ENCODE measurements around the gene NRARP.

Gene NRARP

GRCh38 chr9:137310189-137311052 lies 8.3 kb upstream of the NRARP start:
- no peak for DNase-seq (ENCODE audit: low read depth)

GRCh38 chr9:137309368-137310188 lies 7.5 kb upstream of the NRARP start:
- DNase-seq (ENCODE audit: low read depth): no peak

- DNase-seq (ENCODE audit: low read depth): no peak
Measured at GRCh38 chr9:137308057-137308619, 6.1 kb upstream of the NRARP start.

GRCh38 chr9:137307255-137308056 lies 5.4 kb upstream of the NRARP start:
- DNase-seq (ENCODE audit: low read depth): no peak

- no peak for DNase-seq (ENCODE audit: low read depth)
Measured at GRCh38 chr9:137306850-137307254, 4.8 kb upstream of the NRARP start.

GRCh38 chr9:137306066-137306849 lies 4.2 kb upstream of the NRARP start:
- no peak for DNase-seq (ENCODE audit: low read depth)

GRCh38 chr9:137305798-137306065 lies 3.7 kb upstream of the NRARP start:
- no peak for DNase-seq (ENCODE audit: low read depth)

- DNase-seq (ENCODE audit: low read depth): no peak
Measured at GRCh38 chr9:137305060-137305797, 3.2 kb upstream of the NRARP start.

- DNase-seq (ENCODE audit: low read depth): no peak
Measured at GRCh38 chr9:137304383-137305059, 2.5 kb upstream of the NRARP start.

GRCh38 chr9:137303893-137304382 lies 1.9 kb upstream of the NRARP start:
- no peak for DNase-seq (ENCODE audit: low read depth)

- no peak for DNase-seq (ENCODE audit: low read depth)
Measured at GRCh38 chr9:137303151-137303892, 1.3 kb upstream of the NRARP start.

- no peak for DNase-seq (ENCODE audit: low read depth)
Measured at GRCh38 chr9:137302449-137303150, 529 bp upstream of the NRARP start.

GRCh38 chr9:137301081-137301947 lies 757 bp downstream of the NRARP start:
- no peak for DNase-seq (ENCODE audit: low read depth)

GRCh38 chr9:137300567-137301080 lies 1.4 kb downstream of the NRARP start:
- DNase-seq (ENCODE audit: low read depth): no peak

- no peak for DNase-seq (ENCODE audit: low read depth)
Measured at GRCh38 chr9:137299938-137300337, 2.1 kb downstream of the NRARP start.

- DNase-seq (ENCODE audit: low read depth): no peak
Measured at GRCh38 chr9:137299203-137299565, 2.9 kb downstream of the NRARP start.

- no peak for DNase-seq (ENCODE audit: low read depth)
Measured at GRCh38 chr9:137298401-137299202, 3.5 kb downstream of the NRARP start.

Measured in CMK (cell line).